Keratinocyte (primary cell): ENCODE measurements around the gene RASGEF1C.

Source experiments
- CTCF ChIP-seq, 3 experiments: IDR thresholded peaks in 1 of 3; conservative IDR thresholded peaks in 1 of 3; optimal IDR thresholded peaks in 1 of 3; 2 replicates in 2 of 3; 3 replicates in 1 of 3; pipeline versions ENCODE3 to v1.5.1; 2011; ENCODE audit warnings: low read length in 3 of 3, mild to moderate bottlenecking in 3 of 3, moderate library complexity in 2 of 3, control low read depth in 1 of 3, inconsistent platforms in 1 of 3; ENCODE audit not compliant: insufficient read depth in 2 of 3; ENCODE audit errors: extremely low read depth in 1 of 3
- EZH2 ChIP-seq: IDR thresholded peaks from one replicate; pipeline ENCODE4 v1.6.1; 2012; ENCODE audit warnings: inconsistent platforms, mild to moderate bottlenecking, low read length, moderate library complexity

GRCh38 chr5:180253036-180253824 is 44.2 kb upstream of the RASGEF1C start:
- TF ChIP-seq CTCF (optimal IDR thresholded peaks at IDR 0.05 in 1 of 3, IDR thresholded peaks at IDR 0.05 in 1 of 3, conservative IDR thresholded peaks at IDR 0.05 in 1 of 3; ENCODE audit: extremely low read depth in 1 of 3, insufficient read depth in 2 of 3, low read length in 3 of 3) (no peak), EZH2 (no peak)
